ENCODE data around the gene RNF222. TPM values are rescaled to one million over a fixed set of nuclear protein-coding genes. Genes with fewer than 3 reads are reported as not detected.

RNF222 gene
- total RNA-seq, 1 donor from 2014 or later: 2.5 TPM

DNA sequence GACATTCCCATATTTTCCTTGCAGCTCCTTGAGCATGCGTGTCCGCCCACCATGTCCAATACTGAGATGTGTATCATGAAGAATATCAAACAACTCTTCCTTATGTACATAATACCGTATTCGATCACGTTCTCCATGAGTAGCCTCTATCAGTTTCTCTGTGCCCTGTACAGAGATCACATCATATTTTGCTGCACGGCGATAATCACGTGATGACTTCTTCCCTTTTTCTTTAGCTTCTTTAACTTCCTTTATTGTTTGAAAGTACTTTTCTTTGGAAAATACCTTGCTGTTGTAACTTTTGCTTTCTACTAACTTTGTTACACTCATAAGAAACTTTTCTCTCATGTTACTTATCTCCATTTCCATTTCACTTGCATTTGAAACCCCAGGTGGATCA lies 27.7 kb downstream of the RNF222 start:
- Histone ChIP-seq H3K9me3 (no peaks in the 10 kb centered on the region), H3K36me3 (peaks cover 0 to 14% of the 10 kb centered on the region in 2 donors), H3K27me3 (no peaks in the 10 kb centered on the region), H3K4me3 (no peak overlapping the region), H3K27ac (no peak overlapping the region), H3K4me1 (peaks cover 7% of the 10 kb centered on the region)
- intact Hi-C loops (cut with DNase I): no loop called here
- no peak for DNase-seq (ENCODE audit: extremely low spot score in 2 of 2)
- no peak for TF ChIP-seq POLR2A (IDR thresholded peaks at IDR 0.05)
- TF ChIP-seq, protein P1, sequence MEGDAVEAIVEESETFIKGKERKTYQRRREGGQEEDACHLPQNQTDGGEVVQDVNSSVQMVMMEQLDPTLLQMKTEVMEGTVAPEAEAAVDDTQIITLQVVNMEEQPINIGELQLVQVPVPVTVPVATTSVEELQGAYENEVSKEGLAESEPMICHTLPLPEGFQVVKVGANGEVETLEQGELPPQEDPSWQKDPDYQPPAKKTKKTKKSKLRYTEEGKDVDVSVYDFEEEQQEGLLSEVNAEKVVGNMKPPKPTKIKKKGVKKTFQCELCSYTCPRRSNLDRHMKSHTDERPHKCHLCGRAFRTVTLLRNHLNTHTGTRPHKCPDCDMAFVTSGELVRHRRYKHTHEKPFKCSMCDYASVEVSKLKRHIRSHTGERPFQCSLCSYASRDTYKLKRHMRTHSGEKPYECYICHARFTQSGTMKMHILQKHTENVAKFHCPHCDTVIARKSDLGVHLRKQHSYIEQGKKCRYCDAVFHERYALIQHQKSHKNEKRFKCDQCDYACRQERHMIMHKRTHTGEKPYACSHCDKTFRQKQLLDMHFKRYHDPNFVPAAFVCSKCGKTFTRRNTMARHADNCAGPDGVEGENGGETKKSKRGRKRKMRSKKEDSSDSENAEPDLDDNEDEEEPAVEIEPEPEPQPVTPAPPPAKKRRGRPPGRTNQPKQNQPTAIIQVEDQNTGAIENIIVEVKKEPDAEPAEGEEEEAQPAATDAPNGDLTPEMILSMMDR (IDR thresholded peaks at IDR 0.05): no peak
- TF ChIP-seq POLR2AphosphoS5 (IDR thresholded peaks at IDR 0.05; ENCODE audit: insufficient read depth in 1 of 2, low read depth in 1 of 2): no peak

- no peak overlapping the region for H3K27ac ChIP-seq
- H3K36me3 ChIP-seq: peaks cover 0 to 14% of the 10 kb centered on the region in 2 donors
Observed at GRCh38 chr17:8368193-8368592, 29.4 kb downstream of the RNF222 start.

GRCh38 chr17:8366231-8366630 lies 31.4 kb downstream of the RNF222 start:
- Histone ChIP-seq H3K27ac (no peak overlapping the region), H3K36me3 (peaks cover 0 to 14% of the 10 kb centered on the region in 2 donors), H3K27me3 (no peaks in the 10 kb centered on the region), H3K4me3 (no peak overlapping the region), H3K9me3 (no peaks in the 10 kb centered on the region), H3K4me1 (peaks cover 5% of the 10 kb centered on the region)
- DNase-seq (ENCODE audit: extremely low spot score in 2 of 2): no peak
- intact Hi-C loops (cut with DNase I): no loop called here
- TF ChIP-seq POLR2A (IDR thresholded peaks at IDR 0.05) (no peak), POLR2AphosphoS5 (IDR thresholded peaks at IDR 0.05; ENCODE audit: insufficient read depth in 1 of 2, low read depth in 1 of 2) (no peak)
- TF ChIP-seq, protein P1 (IDR thresholded peaks at IDR 0.05): no peak

More at GRCh38 chr17:8368193-8368592, 29.4 kb downstream of the RNF222 start:
- intact Hi-C loops (cut with DNase I): no loop called here
- Histone ChIP-seq H3K4me1 (peaks cover 5% of the 10 kb centered on the region), H3K4me3 (no peak overlapping the region), H3K27me3 (no peaks in the 10 kb centered on the region), H3K9me3 (no peaks in the 10 kb centered on the region)
- DNase-seq (ENCODE audit: extremely low spot score in 2 of 2): no peak
- no peak for TF ChIP-seq POLR2A (IDR thresholded peaks at IDR 0.05)
- no peak for TF ChIP-seq POLR2AphosphoS5 (IDR thresholded peaks at IDR 0.05; ENCODE audit: insufficient read depth in 1 of 2, low read depth in 1 of 2)
- TF ChIP-seq, protein P1 (IDR thresholded peaks at IDR 0.05): no peak

GRCh38 chr17:8365143-8365542 lies 32.5 kb downstream of the RNF222 start:
- Histone ChIP-seq H3K9me3 (no peaks in the 10 kb centered on the region), H3K27ac (no peak overlapping the region), H3K36me3 (peaks cover 0 to 12% of the 10 kb centered on the region in 2 donors), H3K4me1 (peaks cover 7% of the 10 kb centered on the region), H3K27me3 (no peaks in the 10 kb centered on the region), H3K4me3 (no peak overlapping the region)
- intact Hi-C loops (cut with DNase I): no loop called here
- no peak for DNase-seq (ENCODE audit: extremely low spot score in 2 of 2)
- TF ChIP-seq POLR2AphosphoS5 (IDR thresholded peaks at IDR 0.05; ENCODE audit: insufficient read depth in 1 of 2, low read depth in 1 of 2) (no peak), POLR2A (IDR thresholded peaks at IDR 0.05) (no peak)
- TF ChIP-seq, protein P1 (IDR thresholded peaks at IDR 0.05): no peak

- H3K4me3 ChIP-seq: no peak overlapping the region
- H3K4me1 ChIP-seq: peaks cover 7% of the 10 kb centered on the region
- no peak for TF ChIP-seq POLR2A (IDR thresholded peaks at IDR 0.05)
- TF ChIP-seq, protein P1 (IDR thresholded peaks at IDR 0.05): no peak
- no peak for TF ChIP-seq POLR2AphosphoS5 (IDR thresholded peaks at IDR 0.05; ENCODE audit: insufficient read depth in 1 of 2, low read depth in 1 of 2)
- H3K27me3 ChIP-seq: no peaks in the 10 kb centered on the region
- intact Hi-C loops (cut with DNase I): no loop called here
- H3K9me3 ChIP-seq: no peaks in the 10 kb centered on the region
- H3K27ac ChIP-seq: no peak overlapping the region
- no peak for DNase-seq (ENCODE audit: extremely low spot score in 2 of 2)
- no peaks in the 10 kb centered on the region for H3K36me3 ChIP-seq
Observed at GRCh38 chr17:8362651-8363332, 34.8 kb downstream of the RNF222 start.
